Stimulated activated CD8-positive, alpha-beta memory T cell treated with anti-CD3 and anti-CD28 coated beads, Interleukin-15, amount 100 ng/mL, for 1 hour (primary cell): Measurements from ENCODE around the gene TMEM260.

Source experiments
- DNase-seq: peaks from one replicate; pipeline ENCODE4 v3.0.0-alpha.2; 2020; ENCODE audit warnings: low read depth

TMEM260 gene

DNA sequence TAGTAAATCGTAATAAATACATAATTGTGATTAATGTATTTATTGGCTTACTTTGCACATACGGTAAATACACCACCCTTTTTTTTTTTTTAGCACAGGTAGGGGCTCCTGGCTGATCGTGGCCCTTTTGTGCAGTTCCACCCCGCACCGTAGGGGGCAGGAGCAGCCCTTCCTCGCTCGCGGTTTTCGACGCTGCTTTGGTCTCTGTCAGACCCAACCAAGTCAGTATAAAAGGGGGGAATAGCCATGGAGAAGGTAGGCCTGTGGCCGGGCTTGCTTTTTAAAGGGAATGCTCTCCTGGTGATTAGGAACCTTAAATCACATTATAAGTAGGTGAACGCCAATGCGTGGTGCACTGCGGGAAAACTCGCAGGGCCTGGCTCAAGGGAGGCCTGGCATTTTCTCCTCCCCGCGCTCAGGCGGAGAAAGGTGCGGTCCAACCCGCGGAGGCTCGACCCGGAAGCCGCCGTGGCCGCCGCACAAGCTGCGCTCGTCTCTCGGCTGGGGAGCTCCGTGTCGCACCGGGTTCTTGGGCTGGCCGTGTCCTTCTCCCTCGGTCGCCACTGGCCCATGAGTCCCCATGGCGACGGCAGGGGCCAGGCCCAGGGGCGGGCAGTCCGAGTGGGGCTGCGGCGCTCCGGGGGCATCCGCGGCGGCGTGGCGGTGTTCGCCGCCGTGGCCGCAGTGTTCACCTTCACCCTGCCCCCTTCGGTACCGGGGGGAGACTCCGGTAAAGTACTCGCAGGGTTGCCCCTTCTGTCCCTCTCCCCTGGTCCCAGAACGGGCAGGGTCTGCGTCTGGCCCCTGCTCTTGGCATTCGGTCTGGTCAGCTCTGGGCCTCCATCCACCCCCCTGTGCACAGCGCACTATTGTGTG is at the start of gene TMEM260:
Gene TMEM260 (plus strand): TSS at position 454 of the 876 bp plus-strand sequence. CDS start 117 bp downstream, at position 571.
- DNase-seq = peak; percentile 80

DNA sequence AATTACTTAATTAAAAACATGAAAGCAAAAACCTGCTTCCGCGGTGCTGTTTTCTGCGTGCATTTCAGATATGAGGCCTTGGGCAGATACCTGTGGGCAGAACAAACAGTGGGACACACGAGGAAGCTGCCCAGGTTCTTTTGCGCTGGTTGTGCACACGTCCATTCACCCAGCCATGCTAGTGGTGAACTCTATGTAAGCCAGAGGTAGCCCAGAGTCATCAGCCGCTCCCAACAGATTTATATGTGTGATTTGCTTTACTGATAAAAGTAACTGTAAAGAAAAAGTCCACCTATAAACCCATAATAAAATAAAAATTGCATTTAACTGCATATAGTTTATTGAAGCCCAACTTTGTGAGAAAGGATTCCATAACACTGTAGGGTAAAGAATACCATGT is 47.1 kb upstream of the TMEM260 start:
- DNase-seq = no peak

DNA sequence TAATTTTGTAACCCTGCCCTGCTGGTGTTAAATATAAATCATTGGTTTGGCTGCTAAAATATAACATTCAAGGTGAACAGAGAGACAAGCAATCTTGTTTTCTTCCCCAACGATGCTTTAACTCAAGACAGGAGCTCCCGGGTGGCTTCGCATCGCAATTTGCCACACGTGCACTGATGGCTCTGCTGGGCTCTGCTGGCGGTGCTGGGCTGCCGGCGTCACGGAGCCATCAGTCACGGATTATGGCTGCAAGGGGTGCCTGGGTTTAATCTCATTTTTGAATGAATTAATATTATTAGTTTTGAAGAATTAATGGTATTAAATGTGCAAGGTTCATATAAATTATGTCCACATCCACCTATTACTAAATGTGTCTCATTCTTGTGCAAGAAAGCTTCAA is 44.9 kb upstream of the TMEM260 start:
- DNase-seq = no peak

DNA sequence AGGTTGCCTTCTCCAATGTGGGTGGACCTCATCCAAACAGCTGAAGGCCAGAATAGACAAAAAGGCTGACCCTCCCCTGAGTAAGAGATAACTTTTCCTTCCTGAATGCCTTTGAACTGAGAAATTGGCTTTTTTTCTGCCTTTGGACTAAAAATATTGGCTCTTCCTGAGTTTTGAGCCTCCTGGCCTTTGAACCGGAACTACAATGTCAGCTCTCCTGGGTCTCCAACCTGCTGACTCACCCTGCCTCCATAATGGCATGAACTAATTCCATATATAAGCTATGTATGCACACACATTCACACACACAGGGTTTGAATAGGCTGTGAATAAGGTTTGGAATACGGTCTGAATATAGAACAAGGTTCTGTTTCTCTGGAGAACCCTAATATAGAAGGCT is 39.7 kb upstream of the TMEM260 start:
- DNase-seq = no peak

DNA sequence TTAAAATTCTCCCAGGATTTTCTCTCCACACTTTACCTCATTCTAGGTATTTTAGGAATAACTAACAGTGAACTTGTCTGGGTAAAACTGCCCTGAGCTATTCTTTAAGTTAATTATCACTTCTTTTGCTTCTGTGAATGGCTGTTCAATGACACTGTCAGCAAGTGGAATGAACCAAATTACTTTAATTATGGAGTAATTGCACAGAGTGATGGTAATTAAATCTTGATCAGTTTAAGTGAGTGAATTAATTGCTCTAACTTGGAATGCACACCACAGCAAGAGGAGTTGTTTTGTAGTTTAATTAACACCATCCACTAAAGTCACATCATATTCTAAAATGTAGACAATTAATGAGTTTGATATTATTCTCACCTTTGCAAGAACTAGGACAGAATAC is 36.2 kb upstream of the TMEM260 start:
- no peak for DNase-seq

DNA sequence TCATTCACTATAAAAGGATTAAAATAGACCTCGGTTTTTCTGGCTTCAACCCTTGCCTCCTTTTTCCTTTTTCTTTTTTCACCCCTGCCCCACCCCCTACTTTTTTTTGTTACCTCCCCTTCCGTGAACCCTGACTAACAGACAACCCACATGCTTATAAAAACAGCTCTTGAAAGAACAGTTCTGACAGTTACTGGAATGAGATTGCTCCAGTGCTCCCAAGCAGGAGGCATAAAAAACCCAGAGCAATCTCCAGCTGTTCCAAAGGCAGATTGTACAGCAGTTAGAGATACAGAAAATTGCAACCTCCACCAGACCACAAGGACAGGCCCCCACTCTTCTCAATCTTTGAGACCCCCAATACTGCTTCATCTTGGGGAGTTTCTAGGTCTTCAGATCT is 29.9 kb upstream of the TMEM260 start:
- DNase-seq = no peak

DNA sequence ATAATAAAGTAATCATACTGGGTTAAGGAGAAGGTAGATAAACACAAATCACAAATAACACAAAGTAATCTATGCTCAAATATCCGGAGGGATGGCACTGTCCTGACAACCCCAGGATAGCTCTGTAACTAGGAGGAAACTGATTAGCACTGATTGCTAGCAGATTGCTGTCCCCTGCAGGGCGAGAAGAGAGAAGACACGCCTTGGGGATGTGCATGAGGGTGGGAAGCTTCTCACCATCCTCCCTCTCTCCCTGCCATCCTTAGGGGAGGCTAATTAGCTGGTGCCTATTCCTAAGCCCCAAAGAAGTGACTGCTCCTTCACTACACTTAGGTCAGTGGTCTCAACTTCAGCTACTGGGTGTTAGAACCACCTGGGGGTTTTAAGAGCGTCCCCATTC is 27.0 kb upstream of the TMEM260 start:
- no peak for DNase-seq

DNA sequence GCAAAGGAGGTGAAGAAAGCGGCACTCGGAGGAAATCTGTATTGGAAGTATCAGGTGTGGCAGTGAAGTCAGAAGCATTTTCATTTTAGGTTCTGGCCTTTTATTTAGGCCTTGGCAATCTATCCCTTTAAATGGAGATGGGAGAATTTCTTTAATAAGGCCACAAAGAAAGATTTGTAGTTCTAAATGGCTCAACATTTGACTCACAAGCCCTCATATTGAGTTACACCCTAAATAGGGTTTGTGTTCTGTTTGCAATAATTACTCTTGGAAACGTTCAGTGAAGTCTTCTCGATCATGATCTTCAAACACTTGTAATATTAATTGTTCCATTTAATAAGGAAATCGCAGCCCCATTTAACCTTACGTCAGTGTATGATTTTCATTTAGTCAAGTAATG is 25.3 kb upstream of the TMEM260 start:
- no peak for DNase-seq

DNA sequence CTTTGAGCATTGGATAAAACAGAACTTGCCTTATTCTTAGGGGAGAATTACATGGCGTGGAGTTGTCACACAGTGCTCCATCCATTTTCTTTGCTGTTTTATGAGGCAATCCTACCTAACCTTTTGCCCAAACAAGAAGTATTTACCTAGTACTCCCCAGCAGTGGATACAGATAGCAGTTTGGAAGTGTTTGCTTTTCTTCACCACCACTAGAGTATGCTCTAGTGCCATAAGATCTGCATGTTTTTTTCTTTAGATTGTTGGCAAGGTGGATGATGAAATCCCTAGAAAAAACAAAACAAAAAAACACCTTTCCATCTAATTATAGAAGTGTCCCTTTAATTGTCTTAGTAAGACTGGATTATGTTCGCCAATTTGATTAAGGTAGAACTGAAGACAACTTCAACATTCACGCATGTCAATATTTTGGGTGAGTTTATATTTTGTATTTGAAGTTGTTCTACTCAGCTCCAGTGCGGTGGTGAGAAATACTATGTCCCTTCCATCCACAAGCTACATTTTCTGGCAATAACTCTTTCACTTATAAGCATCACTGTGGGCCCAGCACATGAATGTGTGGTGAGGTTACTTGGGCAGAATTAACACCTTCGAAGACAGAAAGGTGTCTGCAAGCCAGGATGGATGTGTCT is 23.6 kb upstream of the TMEM260 start:
- no peak for DNase-seq

DNA sequence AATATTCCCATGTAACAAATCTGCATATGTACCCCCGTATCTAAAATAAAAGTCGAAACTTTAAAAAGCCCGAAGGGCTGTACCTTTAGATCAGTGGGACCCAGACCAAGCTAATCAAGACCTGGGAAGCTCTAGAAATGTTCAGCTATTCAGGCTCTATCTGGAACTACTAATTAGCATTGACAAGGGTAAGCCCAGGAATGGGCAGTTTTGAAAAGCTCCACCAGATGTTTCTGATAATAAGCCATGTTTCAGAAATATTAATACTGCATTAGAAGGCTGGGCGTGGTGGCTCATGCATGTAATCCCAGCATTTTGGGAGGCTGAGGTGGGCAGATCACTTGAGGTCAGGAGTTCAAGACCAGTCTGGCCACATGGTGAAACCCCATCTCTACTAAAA is 20.4 kb upstream of the TMEM260 start:
- DNase-seq = no peak

DNA sequence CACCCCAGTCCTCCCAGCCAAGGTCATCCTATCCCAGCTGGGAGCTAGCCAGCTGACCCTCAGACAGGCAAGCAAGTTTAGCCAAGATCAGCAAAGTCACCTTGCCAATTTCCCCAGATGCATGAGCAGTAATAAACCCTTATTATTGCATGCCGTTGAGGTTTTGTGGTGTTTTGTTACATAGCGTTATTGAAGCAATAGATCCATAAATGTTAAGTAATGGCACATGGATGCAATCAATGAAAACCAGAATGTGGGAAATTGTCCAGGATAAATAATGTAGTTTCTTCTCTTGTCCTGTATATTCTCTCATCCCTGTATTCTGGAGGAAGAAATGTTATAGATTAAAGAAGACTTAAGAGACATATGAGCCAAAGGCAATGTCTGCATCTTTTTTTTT is 18.0 kb upstream of the TMEM260 start:
- DNase-seq = no peak

DNA sequence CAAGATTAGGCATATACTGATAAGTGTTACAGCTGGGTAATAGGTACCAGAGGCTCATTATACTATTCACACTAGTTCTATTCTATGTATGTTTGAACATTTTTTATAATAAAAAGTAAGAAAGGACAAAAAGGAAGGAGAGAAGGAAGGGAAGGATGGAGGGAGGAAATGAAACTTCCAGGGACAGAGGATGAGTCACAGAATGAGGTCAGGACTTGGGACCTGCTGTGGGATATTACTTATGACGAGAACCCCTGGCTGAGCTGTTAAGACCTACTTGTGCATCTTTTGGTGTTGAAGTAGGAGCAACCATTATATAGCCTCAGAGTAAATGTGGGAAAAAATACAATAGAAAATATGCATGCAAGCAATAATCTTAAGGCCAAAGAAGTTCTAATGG is 16.7 kb upstream of the TMEM260 start:
- DNase-seq = no peak

DNA sequence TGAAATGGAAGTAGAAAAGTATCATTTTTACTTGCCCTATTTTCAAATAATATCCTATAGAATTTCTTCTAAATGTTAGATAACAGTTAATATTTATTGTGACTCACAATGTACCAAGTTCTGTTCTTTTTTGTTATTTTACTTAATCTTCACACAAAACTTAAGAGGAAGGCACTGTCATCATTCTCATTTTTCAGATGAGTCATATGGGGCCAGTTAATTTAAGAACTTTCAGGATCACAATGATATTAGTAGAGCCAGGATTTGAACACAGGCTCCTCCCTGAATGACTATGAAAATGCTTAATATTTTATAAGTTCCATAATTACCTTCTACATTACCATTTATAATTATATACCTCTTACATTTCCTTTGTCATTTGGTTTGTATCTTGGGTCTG is 10.4 kb upstream of the TMEM260 start:
- DNase-seq = no peak

DNA sequence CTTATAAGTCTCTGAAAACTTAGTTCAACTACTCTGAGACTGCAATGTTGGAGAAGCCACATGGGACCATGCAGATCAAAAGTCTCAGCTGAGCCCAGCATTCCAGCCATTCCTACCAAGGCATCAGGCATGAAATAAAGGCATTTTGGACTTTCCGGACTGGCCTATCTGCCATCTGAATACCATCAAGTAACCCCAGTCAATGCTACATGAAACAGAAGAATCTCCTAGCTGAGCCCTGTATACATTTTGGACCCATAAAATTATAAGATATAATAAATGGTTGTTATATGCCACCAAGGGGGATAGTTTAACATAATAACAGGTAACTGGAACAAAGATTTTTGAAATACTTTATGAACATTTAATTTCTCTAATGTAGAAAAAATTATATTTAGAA is 9.3 kb upstream of the TMEM260 start:
- DNase-seq = no peak

DNA sequence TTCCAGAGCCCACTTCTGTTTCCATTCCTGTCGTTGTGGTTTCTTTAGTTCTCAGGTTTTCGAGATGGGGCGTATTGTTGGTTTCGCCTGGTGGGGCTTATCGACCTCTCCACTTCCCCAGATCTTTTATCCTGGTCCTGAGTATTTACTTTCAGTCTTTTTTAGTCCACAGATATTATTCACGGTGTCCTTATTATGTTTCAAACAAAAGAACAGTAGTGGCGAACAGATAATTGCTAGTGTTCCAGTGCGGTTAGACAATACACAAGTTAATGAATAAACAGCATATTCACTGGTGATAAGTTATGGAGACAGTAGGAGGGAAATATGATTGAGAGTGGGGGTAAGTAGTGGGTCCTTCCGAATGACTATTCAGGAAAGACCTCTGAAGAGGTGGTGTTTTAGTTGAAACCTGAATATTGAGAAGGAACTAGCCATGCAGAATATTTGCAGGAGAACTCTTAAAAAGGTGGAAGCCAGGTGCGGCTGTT is 668 bp downstream of the TMEM260 start:
- no peak for DNase-seq

DNA sequence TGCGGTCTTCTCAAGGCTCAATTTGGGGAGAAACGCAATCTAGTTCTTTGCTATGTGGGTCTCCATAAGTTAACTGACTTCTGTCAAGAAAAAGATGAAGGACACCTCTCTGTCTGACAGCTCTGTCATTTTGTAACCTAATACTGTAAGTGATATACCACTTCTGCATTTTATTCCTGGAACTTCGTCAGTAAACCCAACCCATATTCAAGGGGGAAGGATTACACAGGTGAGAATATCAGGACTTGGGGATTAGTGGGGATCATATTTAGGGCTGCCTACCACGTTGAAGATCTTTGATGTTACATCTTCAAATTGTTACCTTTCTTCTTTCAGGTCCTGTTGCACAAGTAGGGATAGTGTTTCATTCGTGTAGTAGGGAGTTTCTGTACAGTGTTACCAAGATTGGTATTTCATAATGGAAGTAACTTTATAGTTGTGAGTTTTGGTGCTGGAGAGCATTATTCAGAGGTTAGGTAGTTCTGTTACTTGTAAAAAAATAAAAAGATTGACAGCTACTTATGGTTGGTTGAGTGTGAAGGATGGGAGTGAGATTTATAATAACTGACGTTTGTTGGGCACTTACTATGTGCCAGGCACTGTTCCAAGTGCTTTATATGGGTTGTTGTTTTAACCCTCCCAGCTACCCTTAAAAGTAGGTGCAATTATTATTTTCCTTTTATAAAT is 1.6 kb downstream of the TMEM260 start:
- DNase-seq = no peak

DNA sequence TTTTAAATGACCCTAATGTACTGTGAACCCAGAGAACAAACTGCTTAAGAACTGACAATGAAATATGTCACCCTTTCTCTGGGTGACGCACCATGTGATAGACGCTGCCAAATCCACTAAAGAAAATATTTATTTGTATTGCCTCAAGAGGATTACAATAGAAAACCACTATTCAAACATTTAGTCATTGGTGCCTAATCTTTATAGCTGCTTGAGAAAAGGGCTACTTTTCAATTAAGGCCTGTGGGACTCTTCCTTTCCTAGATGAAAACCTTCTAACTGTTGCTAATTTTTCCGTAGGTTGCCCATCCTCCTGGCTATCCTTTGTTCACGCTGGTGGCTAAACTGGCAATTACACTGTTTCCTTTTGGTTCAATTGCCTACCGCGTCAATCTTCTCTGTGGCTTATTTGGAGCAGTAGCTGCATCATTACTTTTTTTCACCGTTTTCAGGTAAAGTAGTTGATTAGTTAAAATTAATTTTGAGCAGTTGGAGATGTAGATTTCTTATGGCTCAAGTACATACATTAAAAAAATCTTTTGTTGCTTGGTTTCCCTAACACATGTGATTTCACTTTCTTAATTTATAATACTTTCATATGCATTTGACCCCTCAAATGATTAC is 6.0 kb downstream of the TMEM260 start:
- DNase-seq = no peak

DNA sequence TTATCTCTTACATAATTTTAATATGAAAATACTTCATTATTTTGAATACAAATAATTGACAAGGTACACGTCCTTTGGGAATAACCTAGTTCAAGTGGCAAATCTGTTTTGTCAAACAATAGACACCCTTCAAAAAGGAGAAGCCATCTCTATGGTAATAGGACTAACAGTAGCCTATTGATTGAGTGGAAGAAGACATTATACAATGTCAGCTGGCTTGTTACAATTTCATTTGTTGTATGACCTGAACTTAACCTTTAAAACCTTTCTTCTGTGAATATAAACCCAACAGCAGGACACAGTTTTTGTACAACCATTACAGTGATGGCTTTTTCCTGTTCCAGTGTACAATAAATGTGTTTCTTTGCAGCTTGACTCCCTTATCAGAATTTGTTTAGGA is 8.1 kb downstream of the TMEM260 start:
- DNase-seq = no peak

DNA sequence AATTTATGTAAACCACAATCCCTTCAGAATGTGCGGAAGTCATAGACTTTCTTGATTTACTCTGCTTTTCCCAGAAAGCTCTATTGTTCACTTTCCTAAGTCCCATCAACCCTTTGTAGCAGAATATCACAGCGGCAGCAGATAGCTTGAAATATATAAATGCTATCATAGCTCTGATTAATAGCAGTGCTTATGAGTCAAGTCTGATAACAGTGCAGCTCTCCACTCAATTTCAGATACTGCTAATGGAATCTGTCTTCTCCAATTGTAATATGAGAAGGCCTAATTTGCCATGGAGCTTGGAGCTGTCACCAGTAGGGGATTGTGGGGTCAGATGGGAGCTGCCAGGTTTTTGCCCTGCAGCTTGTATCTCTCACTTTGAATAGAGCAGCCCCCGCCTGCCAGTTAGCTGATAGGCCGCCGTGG is 10.9 kb downstream of the TMEM260 start:
- no peak for DNase-seq

DNA sequence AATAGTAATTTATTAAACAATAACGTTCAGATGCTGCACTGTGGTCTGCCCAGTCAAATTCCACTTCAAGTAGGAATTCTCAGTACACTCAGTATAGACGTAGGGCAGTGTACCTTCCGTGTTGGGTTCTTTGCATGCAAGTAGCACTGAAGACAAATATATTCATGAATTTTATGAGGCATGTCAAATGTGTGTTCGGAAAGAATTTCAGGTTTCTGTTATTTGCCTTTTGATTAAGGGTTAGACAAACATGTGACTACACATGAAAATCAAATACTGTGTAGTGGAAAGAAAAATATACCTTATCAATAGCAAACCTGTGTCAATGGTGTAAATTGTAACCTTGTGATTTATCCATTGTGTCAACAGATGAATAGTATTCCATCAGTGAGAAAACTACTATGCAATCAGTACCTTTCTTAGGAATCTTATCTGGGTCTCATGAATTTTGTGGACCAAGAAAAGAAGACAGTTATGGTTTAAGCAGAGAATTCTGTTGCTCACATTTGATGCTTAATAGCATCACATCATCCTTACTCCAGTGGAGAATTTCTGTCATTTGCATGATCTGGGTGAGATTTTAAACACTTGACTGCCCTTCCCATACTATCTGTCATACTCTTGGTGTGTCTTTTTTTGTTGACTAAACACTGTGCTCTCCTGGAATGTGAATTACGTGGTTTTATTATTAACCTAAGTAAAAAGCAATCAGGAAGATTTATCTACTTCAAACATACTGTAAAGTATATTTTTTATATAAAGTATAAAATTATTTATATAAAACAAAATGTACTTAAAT is 13.3 kb downstream of the TMEM260 start:
- DNase-seq = no peak

DNA sequence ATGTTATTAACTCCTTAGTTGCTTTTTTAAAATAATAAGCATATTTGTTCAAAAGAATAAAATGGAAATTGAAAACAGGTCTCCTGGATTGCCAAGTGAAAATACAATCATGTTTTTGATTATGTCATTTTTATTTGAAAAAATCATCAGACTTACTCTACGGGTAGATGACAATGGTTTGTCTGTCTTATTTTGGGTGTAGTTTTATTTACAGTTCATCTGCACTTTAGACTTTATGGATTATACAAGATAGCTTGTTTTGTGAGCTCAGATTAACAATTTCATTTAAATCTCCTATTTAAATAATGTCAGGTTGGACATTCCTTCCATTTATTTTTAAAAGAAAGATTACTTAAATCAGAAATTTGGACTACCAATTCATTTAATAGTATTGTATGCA is 14.8 kb downstream of the TMEM260 start:
- DNase-seq = no peak

DNA sequence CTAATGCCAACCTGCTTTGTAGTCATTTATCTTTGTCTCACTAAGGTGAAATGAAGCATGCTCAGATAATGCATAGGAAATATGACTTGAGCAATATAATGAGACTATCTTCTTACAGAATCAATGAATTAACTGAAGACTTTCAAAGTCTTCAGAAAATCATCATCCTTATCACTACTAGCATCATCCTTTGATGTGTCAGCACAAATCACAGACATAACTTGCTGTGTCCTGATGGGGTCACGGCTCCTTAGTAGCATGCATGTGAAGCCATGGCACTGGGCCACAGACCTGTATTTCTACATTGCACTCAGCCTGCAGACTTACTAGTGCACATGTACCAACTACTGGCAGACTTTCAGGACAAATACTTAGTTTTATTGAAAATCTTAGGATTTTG is 18.9 kb downstream of the TMEM260 start:
- DNase-seq = no peak
